ENCODE results near the gene CAPS2.

- no peak for TF ChIP-seq CTCF (IDR thresholded peaks at IDR 0.05)
- TF ChIP-seq POLR2AphosphoS5 (IDR thresholded peaks at IDR 0.05), result no peak
These were observed 18.8 kb downstream of the CAPS2 start for GRCh38 chr12:75311369-75311768.

Measured in suprapubic skin (tissue), 3 donors.